ENCODE data around the gene CACNA2D4.

DNA sequence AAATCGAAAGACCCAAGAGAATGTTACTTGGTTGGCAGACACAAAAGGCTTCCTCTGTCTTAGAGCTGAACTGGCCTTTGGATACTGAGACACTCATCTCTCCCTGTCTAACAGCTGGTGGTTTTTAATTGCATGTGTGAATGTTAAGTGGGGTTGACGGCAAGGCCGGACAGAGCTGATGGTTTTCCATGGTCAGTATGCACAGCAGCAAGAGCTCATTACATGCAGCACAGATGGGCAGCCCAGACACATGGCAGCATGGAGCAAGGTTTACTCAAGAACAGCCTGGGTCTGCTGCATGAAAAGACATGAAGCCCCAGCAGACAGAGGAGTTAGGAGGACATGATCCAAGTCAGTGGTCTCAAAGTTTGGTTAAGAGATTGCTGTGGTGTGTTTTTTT is 27.8 kb upstream of the CACNA2D4 start:
- TF ChIP-seq CTCF (IDR thresholded peaks at IDR 0.05 in 4 of 5, conservative IDR thresholded peaks at IDR 0.05 in 1 of 5) (no peak), POLR2A (IDR thresholded peaks at IDR 0.05) (no peak)
